Measurements from ENCODE around the gene PPARD. TPM values are rescaled to one million over a fixed set of nuclear protein-coding genes. Genes with fewer than 3 reads are reported as not detected.

The PPARD gene
- total RNA-seq, 1 experiment from 2014 or later: 13.8 TPM

DNA sequence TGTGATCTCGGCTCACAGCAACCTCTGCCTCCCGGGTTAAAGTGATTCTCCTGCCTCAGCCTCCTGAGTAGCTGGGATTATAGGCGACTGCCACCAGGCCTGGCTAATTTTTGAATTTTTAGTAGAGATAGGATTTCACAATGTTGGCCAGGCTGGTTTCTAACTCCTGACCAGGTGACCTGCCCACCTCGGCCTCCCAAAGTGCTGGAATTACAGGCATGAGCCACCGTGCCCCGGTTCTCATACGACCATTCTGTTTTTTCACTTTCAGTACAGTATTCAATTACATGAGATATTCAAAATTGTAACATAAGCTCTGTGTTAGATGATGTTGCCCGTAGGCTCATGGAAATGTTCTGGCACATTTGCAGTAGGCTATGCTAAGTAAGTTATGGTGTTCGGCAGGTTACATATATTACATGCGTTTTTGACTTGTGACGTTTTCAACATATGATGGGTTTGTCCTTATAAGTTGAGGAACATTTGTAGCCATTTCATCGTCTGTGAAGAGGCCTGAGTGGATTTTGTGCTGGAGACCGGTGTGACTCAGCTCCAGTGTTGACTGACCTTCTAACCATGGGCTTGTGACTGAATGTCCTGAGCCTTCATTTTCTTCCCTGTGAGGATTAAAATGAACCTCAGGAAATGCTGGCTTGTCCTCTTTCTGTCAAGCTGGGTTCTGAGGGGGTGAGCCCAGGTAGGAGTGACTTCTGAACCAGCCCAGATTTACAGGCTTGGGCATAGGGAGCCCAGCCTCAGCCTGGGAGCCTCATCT is 12.2 kb downstream of the PPARD start:
- Histone ChIP-seq H3K27me3 (replicated peaks; ENCODE audit: insufficient read depth, low read depth, low read length, poor library complexity) (no peaks in the 10 kb centered on the region), H3K36me3 (ENCODE audit: insufficient read depth, low read length, poor library complexity, severe bottlenecking) (peaks cover 3% of the 10 kb centered on the region), H3K4me1 (ENCODE audit: insufficient read depth, low read length, poor library complexity, severe bottlenecking) (no peaks in the 10 kb centered on the region), H3K9me3 (ENCODE audit: low read depth, low read length, poor library complexity, severe bottlenecking) (no peaks in the 10 kb centered on the region), H3K27ac (ENCODE audit: low read depth, low read length, poor library complexity, severe bottlenecking) (no peak overlapping the region), H3K4me3 (ENCODE audit: low read depth, low read length, poor library complexity, severe bottlenecking) (no peak overlapping the region)
- TF ChIP-seq, protein P1, sequence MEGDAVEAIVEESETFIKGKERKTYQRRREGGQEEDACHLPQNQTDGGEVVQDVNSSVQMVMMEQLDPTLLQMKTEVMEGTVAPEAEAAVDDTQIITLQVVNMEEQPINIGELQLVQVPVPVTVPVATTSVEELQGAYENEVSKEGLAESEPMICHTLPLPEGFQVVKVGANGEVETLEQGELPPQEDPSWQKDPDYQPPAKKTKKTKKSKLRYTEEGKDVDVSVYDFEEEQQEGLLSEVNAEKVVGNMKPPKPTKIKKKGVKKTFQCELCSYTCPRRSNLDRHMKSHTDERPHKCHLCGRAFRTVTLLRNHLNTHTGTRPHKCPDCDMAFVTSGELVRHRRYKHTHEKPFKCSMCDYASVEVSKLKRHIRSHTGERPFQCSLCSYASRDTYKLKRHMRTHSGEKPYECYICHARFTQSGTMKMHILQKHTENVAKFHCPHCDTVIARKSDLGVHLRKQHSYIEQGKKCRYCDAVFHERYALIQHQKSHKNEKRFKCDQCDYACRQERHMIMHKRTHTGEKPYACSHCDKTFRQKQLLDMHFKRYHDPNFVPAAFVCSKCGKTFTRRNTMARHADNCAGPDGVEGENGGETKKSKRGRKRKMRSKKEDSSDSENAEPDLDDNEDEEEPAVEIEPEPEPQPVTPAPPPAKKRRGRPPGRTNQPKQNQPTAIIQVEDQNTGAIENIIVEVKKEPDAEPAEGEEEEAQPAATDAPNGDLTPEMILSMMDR (conservative IDR thresholded peaks at IDR 0.05; ENCODE audit: low read depth, low read length): no peak
- no peak for TF ChIP-seq EZH2 (IDR thresholded peaks at IDR 0.05; ENCODE audit: borderline replicate concordance, low read depth, low read length, poor library complexity, severe bottlenecking)
- no peak for DNase-seq (ENCODE audit: low spot score)
- intact Hi-C loops (cut with micrococcal nuclease; ENCODE audit: unreplicated experiment): no loop called here
- no TSS peak for BruUV-seq (replicated peaks)
- ChIA-PET CTCF (no interaction called here), POLR2A (ENCODE audit: low non-redundant PET) (interaction anchor here (0.6 kb wide), 1 partner anchor 10 kb away, joined by 6 read pairs; no protein-coding TSS in a partner anchor)

DNA sequence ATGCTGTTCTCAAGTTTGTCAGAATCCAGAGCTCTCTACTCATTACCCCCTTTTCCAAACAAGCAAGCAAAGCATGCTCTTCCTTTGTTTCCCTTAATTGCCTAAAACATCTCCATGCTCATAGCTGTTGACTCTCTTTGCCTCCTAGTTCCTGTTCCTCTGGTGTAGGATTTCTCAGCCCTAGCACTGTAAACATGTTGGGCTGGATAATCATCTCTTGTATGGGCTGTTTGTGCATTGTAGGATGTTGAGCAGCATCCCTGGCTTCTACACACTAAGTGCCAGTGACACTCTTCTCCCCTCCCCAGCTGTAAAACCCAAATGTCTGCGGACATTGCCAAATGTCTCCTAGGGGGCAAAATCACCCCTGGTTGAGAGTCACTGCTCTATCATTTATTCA is 14.0 kb downstream of the PPARD start:
- no TSS peak for BruUV-seq (replicated peaks)
- H3K27ac ChIP-seq (ENCODE audit: low read depth, low read length, poor library complexity, severe bottlenecking): no peak overlapping the region
- ChIA-PET CTCF (no interaction called here), POLR2A (ENCODE audit: low non-redundant PET) (interaction anchor here (0.6 to 0.7 kb wide), 2 partner anchors 11 to 76 kb away, joined by 4 to 5 read pairs; no protein-coding TSS in a partner anchor)
- peaks cover 3% of the 10 kb centered on the region for H3K36me3 ChIP-seq (ENCODE audit: insufficient read depth, low read length, poor library complexity, severe bottlenecking)
- H3K4me3 ChIP-seq (ENCODE audit: low read depth, low read length, poor library complexity, severe bottlenecking): no peak overlapping the region
- DNase-seq (ENCODE audit: low spot score): no peak
- no peaks in the 10 kb centered on the region for H3K4me1 ChIP-seq (ENCODE audit: insufficient read depth, low read length, poor library complexity, severe bottlenecking)
- TF ChIP-seq EZH2 (IDR thresholded peaks at IDR 0.05; ENCODE audit: borderline replicate concordance, low read depth, low read length, poor library complexity, severe bottlenecking): no peak
- TF ChIP-seq, protein P1 (conservative IDR thresholded peaks at IDR 0.05; ENCODE audit: low read depth, low read length): no peak
- H3K9me3 ChIP-seq (ENCODE audit: low read depth, low read length, poor library complexity, severe bottlenecking): no peaks in the 10 kb centered on the region
- H3K27me3 ChIP-seq (replicated peaks; ENCODE audit: insufficient read depth, low read depth, low read length, poor library complexity): no peaks in the 10 kb centered on the region
- intact Hi-C loops (cut with micrococcal nuclease; ENCODE audit: unreplicated experiment): no loop called here

- ChIA-PET POLR2A (ENCODE audit: low non-redundant PET) (no interaction called here), CTCF (no interaction called here)
- Histone ChIP-seq H3K4me1 (ENCODE audit: insufficient read depth, low read length, poor library complexity, severe bottlenecking) (peaks cover 5% of the 10 kb centered on the region), H3K27me3 (replicated peaks; ENCODE audit: insufficient read depth, low read depth, low read length, poor library complexity) (no peaks in the 10 kb centered on the region), H3K9me3 (ENCODE audit: low read depth, low read length, poor library complexity, severe bottlenecking) (no peaks in the 10 kb centered on the region), H3K27ac (ENCODE audit: low read depth, low read length, poor library complexity, severe bottlenecking) (no peak overlapping the region), H3K36me3 (ENCODE audit: insufficient read depth, low read length, poor library complexity, severe bottlenecking) (no peaks in the 10 kb centered on the region), H3K4me3 (ENCODE audit: low read depth, low read length, poor library complexity, severe bottlenecking) (no peak overlapping the region)
- no peak for DNase-seq (ENCODE audit: low spot score)
- intact Hi-C loops (cut with micrococcal nuclease; ENCODE audit: unreplicated experiment): no loop called here
- no TSS peak for BruUV-seq (replicated peaks)
- TF ChIP-seq, protein P1 (conservative IDR thresholded peaks at IDR 0.05; ENCODE audit: low read depth, low read length): no peak
- no peak for TF ChIP-seq EZH2 (IDR thresholded peaks at IDR 0.05; ENCODE audit: borderline replicate concordance, low read depth, low read length, poor library complexity, severe bottlenecking)
These were observed 15.3 kb downstream of the PPARD start for GRCh38 chr6:35357677-35358076.

All from A673 (cell line).